ENCODE results near the gene HTRA1.

Gene HTRA1

GRCh38 chr10:122471531-122472177 lies 10.3 kb downstream of the HTRA1 start:
- in situ Hi-C loops (cut with MboI; ENCODE audit: low sequenced_read_pairs) = no loop called here

GRCh38 chr10:122473116-122473515 lies 11.8 kb downstream of the HTRA1 start:
- in situ Hi-C loops (cut with MboI; ENCODE audit: low sequenced_read_pairs) = no loop called here

- in situ Hi-C loops (cut with MboI; ENCODE audit: low sequenced_read_pairs) = no loop called here
Observed at GRCh38 chr10:122474131-122474818, 12.9 kb downstream of the HTRA1 start.

GRCh38 chr10:122475100-122475499 lies 13.7 kb downstream of the HTRA1 start:
- in situ Hi-C loops (cut with MboI; ENCODE audit: low sequenced_read_pairs) = no loop called here

GRCh38 chr10:122475591-122476332 lies 14.4 kb downstream of the HTRA1 start:
- in situ Hi-C loops (cut with MboI; ENCODE audit: low sequenced_read_pairs) = no loop called here

GRCh38 chr10:122476333-122476695 lies 15.0 kb downstream of the HTRA1 start:
- in situ Hi-C loops (cut with MboI; ENCODE audit: low sequenced_read_pairs) = no loop called here

GRCh38 chr10:122477436-122477835 lies 16.1 kb downstream of the HTRA1 start:
- in situ Hi-C loops (cut with MboI; ENCODE audit: low sequenced_read_pairs) = no loop called here

- in situ Hi-C loops (cut with MboI; ENCODE audit: low sequenced_read_pairs) = no loop called here
Observed at GRCh38 chr10:122478971-122479370, 17.6 kb downstream of the HTRA1 start.

GRCh38 chr10:122480146-122480833 lies 18.9 kb downstream of the HTRA1 start:
- in situ Hi-C loops (cut with MboI; ENCODE audit: low sequenced_read_pairs) = no loop called here

GRCh38 chr10:122481296-122482056 lies 20.1 kb downstream of the HTRA1 start:
- in situ Hi-C loops (cut with MboI; ENCODE audit: low sequenced_read_pairs) = no loop called here

- in situ Hi-C loops (cut with MboI; ENCODE audit: low sequenced_read_pairs) = no loop called here
Observed at GRCh38 chr10:122484276-122485060, 23.1 kb downstream of the HTRA1 start.

GRCh38 chr10:122485670-122486069 lies 24.3 kb downstream of the HTRA1 start:
- in situ Hi-C loops (cut with MboI; ENCODE audit: low sequenced_read_pairs) = no loop called here

GRCh38 chr10:122486406-122487080 lies 25.2 kb downstream of the HTRA1 start:
- in situ Hi-C loops (cut with MboI; ENCODE audit: low sequenced_read_pairs) = no loop called here

- in situ Hi-C loops (cut with MboI; ENCODE audit: low sequenced_read_pairs) = no loop called here
Observed at GRCh38 chr10:122487174-122487765, 25.9 kb downstream of the HTRA1 start.

GRCh38 chr10:122490268-122490667 lies 28.9 kb downstream of the HTRA1 start:
- in situ Hi-C loops (cut with MboI; ENCODE audit: low sequenced_read_pairs) = no loop called here

- in situ Hi-C loops (cut with MboI; ENCODE audit: low sequenced_read_pairs) = no loop called here
Observed at GRCh38 chr10:122490786-122491680, 29.7 kb downstream of the HTRA1 start.

GRCh38 chr10:122492006-122492405 lies 30.7 kb downstream of the HTRA1 start:
- in situ Hi-C loops (cut with MboI; ENCODE audit: low sequenced_read_pairs) = no loop called here

- in situ Hi-C loops (cut with MboI; ENCODE audit: low sequenced_read_pairs) = no loop called here
Observed at GRCh38 chr10:122492999-122493481, 31.7 kb downstream of the HTRA1 start.

Measured in HL-60/S4 treated with retinoic acid at 250 ng/mL for 4 days and 3 days (cell line).